ENCODE measurements around the gene ZNF217.
"Not testable (repeated sequence)": the region's sequence is repeated elsewhere in the genome, so short reads cannot be mapped to it uniquely, and the experiment has no call there.

ZNF217 gene

DNA sequence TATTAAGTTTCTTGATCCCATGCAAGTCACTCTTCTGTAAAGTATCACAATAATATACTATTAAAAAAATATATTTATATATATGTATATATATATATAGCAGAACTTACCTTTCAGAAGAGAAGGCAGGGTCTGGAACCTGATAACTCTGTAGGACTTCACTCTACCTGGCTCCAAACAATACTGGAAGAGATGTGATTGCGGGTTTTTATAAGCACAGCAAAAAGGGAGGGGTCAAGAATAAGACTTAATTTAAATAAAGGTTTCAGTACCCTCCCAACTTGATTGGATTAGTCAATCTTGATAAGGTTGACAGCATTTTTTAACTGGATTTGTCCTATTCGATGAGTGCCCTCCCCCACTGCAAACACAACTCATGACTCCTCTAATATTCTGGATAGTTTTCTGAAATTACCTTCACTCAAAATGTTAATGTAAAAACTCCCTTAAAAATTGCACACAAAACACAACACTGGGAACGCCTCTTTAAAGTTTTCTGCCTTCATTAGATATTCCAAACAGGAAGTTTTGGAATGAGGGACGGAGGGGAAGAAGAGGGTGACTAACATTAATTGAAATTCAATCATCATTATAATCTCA is 4.0 kb upstream of the ZNF217 start:
- DNase-seq = no peak
- Histone ChIP-seq H3K4me1 (peaks cover 18% of the 10 kb centered on the region), H3K27me3 (no peaks in the 10 kb centered on the region), H3K36me3 (no peaks in the 10 kb centered on the region), H3K4me3 (ENCODE audit: low read depth, low read length) (no peak overlapping the region; the same call in 1 of the 2 replicates), H3K9me3 (no peaks in the 10 kb centered on the region)
- TF ChIP-seq, protein P1, sequence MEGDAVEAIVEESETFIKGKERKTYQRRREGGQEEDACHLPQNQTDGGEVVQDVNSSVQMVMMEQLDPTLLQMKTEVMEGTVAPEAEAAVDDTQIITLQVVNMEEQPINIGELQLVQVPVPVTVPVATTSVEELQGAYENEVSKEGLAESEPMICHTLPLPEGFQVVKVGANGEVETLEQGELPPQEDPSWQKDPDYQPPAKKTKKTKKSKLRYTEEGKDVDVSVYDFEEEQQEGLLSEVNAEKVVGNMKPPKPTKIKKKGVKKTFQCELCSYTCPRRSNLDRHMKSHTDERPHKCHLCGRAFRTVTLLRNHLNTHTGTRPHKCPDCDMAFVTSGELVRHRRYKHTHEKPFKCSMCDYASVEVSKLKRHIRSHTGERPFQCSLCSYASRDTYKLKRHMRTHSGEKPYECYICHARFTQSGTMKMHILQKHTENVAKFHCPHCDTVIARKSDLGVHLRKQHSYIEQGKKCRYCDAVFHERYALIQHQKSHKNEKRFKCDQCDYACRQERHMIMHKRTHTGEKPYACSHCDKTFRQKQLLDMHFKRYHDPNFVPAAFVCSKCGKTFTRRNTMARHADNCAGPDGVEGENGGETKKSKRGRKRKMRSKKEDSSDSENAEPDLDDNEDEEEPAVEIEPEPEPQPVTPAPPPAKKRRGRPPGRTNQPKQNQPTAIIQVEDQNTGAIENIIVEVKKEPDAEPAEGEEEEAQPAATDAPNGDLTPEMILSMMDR (IDR thresholded peaks at IDR 0.05; ENCODE audit: low read depth, low read length) = no peak

DNA sequence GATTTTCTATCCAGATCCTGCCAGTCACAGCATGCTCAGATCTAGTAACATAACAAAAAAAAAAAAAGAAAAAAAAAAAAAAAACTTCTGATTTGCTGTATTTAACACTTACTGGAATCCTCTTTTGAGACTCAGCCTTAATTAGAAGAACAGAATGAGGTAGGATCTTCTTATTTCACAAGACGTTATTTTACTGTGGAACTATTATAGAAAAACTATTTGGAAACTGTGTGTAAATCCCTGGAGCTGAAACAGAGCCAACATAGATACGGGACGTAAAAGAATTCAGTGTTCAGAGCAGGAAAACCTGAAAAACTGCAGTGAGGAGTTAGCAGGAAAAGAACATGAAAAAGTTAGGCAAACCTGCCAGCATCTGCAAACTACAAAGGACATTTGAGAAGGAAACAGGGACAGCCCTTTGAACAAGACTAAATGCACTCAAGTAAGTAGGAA is 3.4 kb upstream of the ZNF217 start:
- no peak for DNase-seq
- peaks cover 18% of the 10 kb centered on the region for H3K4me1 ChIP-seq
- H3K27me3 ChIP-seq = no peaks in the 10 kb centered on the region
- no peaks in the 10 kb centered on the region for H3K36me3 ChIP-seq
- H3K9me3 ChIP-seq = no peaks in the 10 kb centered on the region
- H3K4me3 ChIP-seq (ENCODE audit: low read depth, low read length) = peak overlapping the region; percentile 89
- TF ChIP-seq, protein P1 (IDR thresholded peaks at IDR 0.05; ENCODE audit: low read depth, low read length) = no peak

DNA sequence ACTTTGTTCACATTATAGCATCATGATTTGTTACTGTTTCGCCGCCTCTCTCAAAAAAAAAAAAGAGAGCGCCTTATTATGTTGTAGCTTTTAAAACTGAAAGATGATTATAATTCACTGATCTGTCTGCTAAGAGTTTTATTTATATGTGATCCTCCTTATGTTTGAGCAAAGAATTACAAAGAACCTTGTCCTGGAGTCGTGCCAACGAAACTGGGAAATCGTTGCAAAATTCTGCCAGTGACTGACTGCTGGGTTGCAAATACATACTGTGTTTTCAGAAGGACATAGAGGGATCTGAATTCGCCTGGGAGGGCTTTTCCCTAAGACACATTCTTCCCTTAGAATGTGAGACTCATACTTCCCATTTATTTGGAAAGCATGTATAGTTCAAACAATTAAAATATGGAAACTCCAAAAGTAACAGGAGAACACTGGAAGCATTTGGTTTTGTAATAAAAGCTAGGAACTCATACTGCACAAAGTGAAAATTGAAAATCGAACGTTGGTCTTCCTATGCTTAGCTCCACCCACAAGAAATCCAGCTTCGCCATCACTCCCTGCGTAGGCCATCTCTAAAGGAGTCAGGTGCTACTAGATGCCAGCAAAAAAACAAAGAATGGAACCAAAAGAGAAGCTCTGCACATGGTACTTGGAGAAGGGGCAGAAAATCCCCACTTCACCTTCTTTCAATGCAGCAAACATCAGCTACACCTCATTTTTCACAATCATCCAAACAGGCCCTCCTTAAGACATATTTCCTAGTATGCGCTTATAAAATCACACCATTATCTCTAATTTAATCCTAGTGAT is 2.8 kb upstream of the ZNF217 start:
- not testable (repeated sequence) for H3K27me3 ChIP-seq, H3K9me3 ChIP-seq, H3K36me3 ChIP-seq, DNase-seq
- peaks cover 18% of the 10 kb centered on the region for H3K4me1 ChIP-seq
- H3K4me3 ChIP-seq (ENCODE audit: low read depth, low read length) = peak overlapping the region; percentile 89

DNA sequence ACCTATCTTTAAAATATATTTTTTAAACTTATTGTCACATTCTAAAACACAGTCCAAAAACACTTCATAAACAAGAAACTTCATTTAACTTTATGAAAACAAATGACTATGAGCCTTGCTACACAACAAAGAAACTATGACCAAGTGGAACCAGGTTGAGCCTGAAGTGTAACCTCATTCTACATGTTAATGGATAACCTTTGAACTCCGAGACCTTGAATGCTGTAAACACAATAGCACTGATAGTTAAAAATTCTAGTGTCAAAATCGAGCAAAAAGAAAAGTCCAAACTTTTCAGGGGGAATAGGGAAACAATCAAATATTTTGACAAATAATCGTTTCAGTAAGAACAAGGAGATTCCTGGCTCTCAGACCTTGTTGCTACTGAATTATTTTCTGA is 2.1 kb upstream of the ZNF217 start:
- not testable (repeated sequence) for H3K9me3 ChIP-seq, H3K36me3 ChIP-seq, DNase-seq, H3K27me3 ChIP-seq
- peaks cover 18% of the 10 kb centered on the region for H3K4me1 ChIP-seq
- H3K4me3 ChIP-seq (ENCODE audit: low read depth, low read length) = peak overlapping the region; percentile 89

DNA sequence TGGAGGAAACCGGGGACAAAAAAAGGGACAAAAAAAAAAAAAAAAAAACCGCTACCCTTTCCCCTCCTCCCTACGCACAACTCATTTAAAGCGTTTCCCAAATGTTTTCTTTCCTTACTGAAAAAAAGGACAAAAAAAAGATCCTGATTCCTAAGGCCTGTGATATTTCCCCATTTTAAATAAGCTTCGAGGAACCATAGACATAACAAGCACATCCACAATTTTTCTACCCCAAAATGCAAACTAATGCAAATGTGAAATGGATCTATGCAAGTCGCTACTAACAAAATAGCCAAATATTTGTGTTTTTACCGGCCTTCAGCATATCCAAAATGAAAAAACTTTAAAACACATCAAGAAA is 1.4 kb upstream of the ZNF217 start:
- no peaks in the 10 kb centered on the region for H3K9me3 ChIP-seq
- peaks cover 18% of the 10 kb centered on the region for H3K4me1 ChIP-seq
- no peak for DNase-seq
- no peaks in the 10 kb centered on the region for H3K36me3 ChIP-seq
- H3K4me3 ChIP-seq (ENCODE audit: low read depth, low read length) = peak overlapping the region; percentile 89
- TF ChIP-seq, protein P1 (IDR thresholded peaks at IDR 0.05; ENCODE audit: low read depth, low read length) = no peak
- H3K27me3 ChIP-seq = no peaks in the 10 kb centered on the region

DNA sequence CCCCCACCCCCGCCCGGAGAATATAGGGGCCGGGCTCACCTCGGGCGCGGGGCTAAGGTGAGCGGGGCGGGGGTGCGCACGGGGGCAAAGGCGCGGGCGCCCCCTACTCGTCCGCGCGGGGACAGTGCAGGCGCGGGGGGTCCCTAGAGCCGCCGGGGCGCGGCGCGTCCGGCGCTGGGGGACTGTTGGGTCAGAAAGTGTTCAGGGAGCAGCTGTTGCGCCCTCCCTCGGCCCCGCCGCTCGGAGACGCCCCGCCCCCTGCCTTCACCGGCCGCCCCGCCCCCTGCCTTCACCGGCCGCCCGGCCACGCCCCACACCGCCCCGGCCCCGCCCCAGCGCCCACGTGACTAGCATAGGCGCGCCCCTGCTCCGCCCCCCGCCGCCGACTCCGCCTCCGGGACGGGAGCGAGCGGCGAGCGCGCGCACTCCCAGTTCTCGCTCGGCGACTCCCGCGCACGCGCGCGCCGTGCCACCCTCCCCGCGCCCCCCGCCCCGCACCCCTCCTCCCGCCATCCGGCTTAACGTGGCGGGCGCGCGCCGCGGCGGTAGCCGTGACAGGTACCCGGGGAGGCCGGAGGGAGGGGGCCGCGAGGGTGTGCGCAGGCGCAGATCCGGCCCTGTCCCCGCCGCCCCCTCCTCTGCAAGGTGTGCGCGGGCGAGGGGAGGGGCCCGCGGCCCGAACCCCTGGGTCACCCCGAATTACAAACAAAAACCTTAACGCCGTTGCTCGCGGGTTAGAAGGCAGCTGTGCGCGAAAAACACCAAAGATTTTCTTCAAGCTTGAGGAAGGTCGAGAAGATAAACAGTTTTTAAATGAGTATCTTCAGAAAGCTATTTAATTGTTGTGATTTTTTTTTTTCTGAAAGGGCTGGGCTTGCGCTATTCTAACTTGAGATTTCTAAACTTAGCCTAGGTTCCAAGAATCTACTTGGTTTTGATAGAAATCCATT is 704 bp upstream of the ZNF217 start:
- TF ChIP-seq, protein P1 (IDR thresholded peaks at IDR 0.05; ENCODE audit: low read depth, low read length) = no peak; the same call in 1 of the 2 replicates
- H3K4me1 ChIP-seq = peaks cover 18% of the 10 kb centered on the region

More for the DNA sequence above, 704 bp upstream of the ZNF217 start:
- H3K4me3 ChIP-seq (ENCODE audit: low read depth, low read length) = peak overlapping the region; percentile 89
- peak; percentile 99 for DNase-seq
- H3K36me3 ChIP-seq = no peaks in the 10 kb centered on the region
- no peaks in the 10 kb centered on the region for H3K9me3 ChIP-seq
- H3K27me3 ChIP-seq = no peaks in the 10 kb centered on the region

Measured in BE2C (cell line).